ENCODE measurements around the gene SLC28A3. TPM values are rescaled to one million over a fixed set of nuclear protein-coding genes. Genes with fewer than 3 reads are reported as not detected.

The SLC28A3 gene
- total RNA-seq, 2 experiments from 2014 or later, result 0.23 to 0.31 TPM

GRCh38 chr9:84331119-84331809 is 9.3 kb downstream of the SLC28A3 start:
- ChIA-PET CTCF (no interaction called here), POLR2A (no interaction called here)
- Mint-ChIP-seq H3K4me1 (ENCODE audit: low read depth) (no peaks in the 10 kb centered on the region), H3K27me3 (peaks cover 9% of the 10 kb centered on the region), H3K36me3 (ENCODE audit: low read depth) (no peaks in the 10 kb centered on the region), H3K27ac (no peak overlapping the region), H3K4me3 (no peak overlapping the region), H3K9me3 (peaks cover 4% of the 10 kb centered on the region)
- ATAC-seq (no peak), DNase-seq (no peak)
- TF ChIP-seq CTCF (IDR thresholded peaks at IDR 0.05), result no peak
- intact Hi-C loops (cut with micrococcal nuclease), result no loop called here

- H3K36me3 Mint-ChIP-seq (ENCODE audit: low read depth), result no peaks in the 10 kb centered on the region
- H3K27me3 Mint-ChIP-seq, result peaks cover 9% of the 10 kb centered on the region
- ChIA-PET POLR2A (interaction anchor here (0.5 kb wide), 1 partner anchor 180 kb away, joined by 3 read pairs; no protein-coding TSS in a partner anchor), CTCF (no interaction called here)
- intact Hi-C loops (cut with micrococcal nuclease), result no loop called here
- H3K4me3 Mint-ChIP-seq, result no peak overlapping the region
- H3K4me1 Mint-ChIP-seq (ENCODE audit: low read depth), result no peaks in the 10 kb centered on the region
- DNase-seq, result no peak
- peaks cover 4% of the 10 kb centered on the region for H3K9me3 Mint-ChIP-seq
- H3K27ac Mint-ChIP-seq, result no peak overlapping the region
- ATAC-seq, result no peak
- no peak for TF ChIP-seq CTCF (IDR thresholded peaks at IDR 0.05)
Observed at GRCh38 chr9:84330246-84330645, 10.3 kb downstream of the SLC28A3 start.

GRCh38 chr9:84327184-84327583 is 13.4 kb downstream of the SLC28A3 start:
- TF ChIP-seq CTCF (IDR thresholded peaks at IDR 0.05), result no peak

GRCh38 chr9:84325347-84325973 is 15.1 kb downstream of the SLC28A3 start:
- Mint-ChIP-seq H3K9me3 (peaks cover 4% of the 10 kb centered on the region), H3K4me3 (no peak overlapping the region), H3K4me1 (ENCODE audit: low read depth) (no peaks in the 10 kb centered on the region), H3K27me3 (peaks cover 5% of the 10 kb centered on the region), H3K27ac (no peak overlapping the region), H3K36me3 (ENCODE audit: low read depth) (no peaks in the 10 kb centered on the region)
- intact Hi-C loops (cut with micrococcal nuclease), result no loop called here
- DNase-seq (no peak), ATAC-seq (no peak)
- no peak for TF ChIP-seq CTCF (IDR thresholded peaks at IDR 0.05)
- ChIA-PET CTCF (interaction anchor here (0.6 to 1.5 kb wide), 4 partner anchors 30 to 388 kb away, joined by 3 to 4 read pairs (median 3); no protein-coding TSS in a partner anchor), POLR2A (no interaction called here)

More at GRCh38 chr9:84327184-84327583, 13.4 kb downstream of the SLC28A3 start:
- Mint-ChIP-seq H3K27me3 (peaks cover 9% of the 10 kb centered on the region), H3K27ac (no peak overlapping the region), H3K9me3 (peaks cover 4% of the 10 kb centered on the region), H3K4me3 (no peak overlapping the region), H3K36me3 (ENCODE audit: low read depth) (no peaks in the 10 kb centered on the region), H3K4me1 (ENCODE audit: low read depth) (no peaks in the 10 kb centered on the region)
- no peak for DNase-seq
- POLR2A ChIA-PET, result no interaction called here
- CTCF ChIA-PET, result no interaction called here
- ATAC-seq, result no peak
- intact Hi-C loops (cut with micrococcal nuclease), result no loop called here

- intact Hi-C loops (cut with micrococcal nuclease), result no loop called here
Observed at GRCh38 chr9:84324811-84325210, 15.7 kb downstream of the SLC28A3 start.

More at GRCh38 chr9:84324811-84325210, 15.7 kb downstream of the SLC28A3 start:
- no peak for TF ChIP-seq CTCF (IDR thresholded peaks at IDR 0.05)
- Mint-ChIP-seq H3K36me3 (ENCODE audit: low read depth) (no peaks in the 10 kb centered on the region), H3K4me1 (ENCODE audit: low read depth) (no peaks in the 10 kb centered on the region), H3K4me3 (no peak overlapping the region), H3K27ac (no peak overlapping the region), H3K9me3 (peaks cover 4% of the 10 kb centered on the region), H3K27me3 (peaks cover 5% of the 10 kb centered on the region)
- no peak for DNase-seq
- ChIA-PET POLR2A (no interaction called here), CTCF (interaction anchor here (0.6 to 1.5 kb wide), 4 partner anchors 10 to 66 kb away, joined by 3 to 5 read pairs (median 3); no protein-coding TSS in a partner anchor)
- no peak for ATAC-seq

All from activated CD8-positive, alpha-beta T cell treated with anti-CD3 and anti-CD28 coated beads for 36 hours (primary cell).